Embryonic facial prominence (tissue), 1 donor: ENCODE results near the gene LAX1.
"Not testable (repeated sequence)": the region's sequence is repeated elsewhere in the genome, so short reads cannot be mapped to it uniquely, and the experiment has no call there.

Experiments
- DNase-seq: peaks from one replicate; pipeline ENCODE4 v3.0.0-alpha.2; 2016; ENCODE audit errors: extremely low spot score

Gene LAX1

DNA sequence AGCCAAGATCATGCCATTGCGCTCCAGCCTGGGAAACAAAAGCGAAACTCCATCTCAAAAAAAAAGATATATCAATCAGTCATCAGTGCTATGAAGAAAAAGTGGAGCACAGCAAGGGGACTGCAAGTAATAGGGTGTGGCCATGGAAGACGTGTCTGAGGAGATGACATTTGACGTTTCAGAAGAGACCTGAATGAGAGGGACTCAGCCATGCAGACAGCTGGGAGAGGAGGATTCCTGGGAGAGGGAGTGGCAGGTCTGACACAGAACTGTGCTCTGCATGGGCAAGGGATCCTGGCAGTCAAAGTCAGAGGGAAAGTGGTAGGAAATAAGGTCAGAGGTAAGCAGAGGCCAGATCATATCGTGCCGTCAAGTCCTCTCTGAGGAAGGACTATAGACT is 3.3 kb downstream of the LAX1 start:
- DNase-seq: no peak

DNA sequence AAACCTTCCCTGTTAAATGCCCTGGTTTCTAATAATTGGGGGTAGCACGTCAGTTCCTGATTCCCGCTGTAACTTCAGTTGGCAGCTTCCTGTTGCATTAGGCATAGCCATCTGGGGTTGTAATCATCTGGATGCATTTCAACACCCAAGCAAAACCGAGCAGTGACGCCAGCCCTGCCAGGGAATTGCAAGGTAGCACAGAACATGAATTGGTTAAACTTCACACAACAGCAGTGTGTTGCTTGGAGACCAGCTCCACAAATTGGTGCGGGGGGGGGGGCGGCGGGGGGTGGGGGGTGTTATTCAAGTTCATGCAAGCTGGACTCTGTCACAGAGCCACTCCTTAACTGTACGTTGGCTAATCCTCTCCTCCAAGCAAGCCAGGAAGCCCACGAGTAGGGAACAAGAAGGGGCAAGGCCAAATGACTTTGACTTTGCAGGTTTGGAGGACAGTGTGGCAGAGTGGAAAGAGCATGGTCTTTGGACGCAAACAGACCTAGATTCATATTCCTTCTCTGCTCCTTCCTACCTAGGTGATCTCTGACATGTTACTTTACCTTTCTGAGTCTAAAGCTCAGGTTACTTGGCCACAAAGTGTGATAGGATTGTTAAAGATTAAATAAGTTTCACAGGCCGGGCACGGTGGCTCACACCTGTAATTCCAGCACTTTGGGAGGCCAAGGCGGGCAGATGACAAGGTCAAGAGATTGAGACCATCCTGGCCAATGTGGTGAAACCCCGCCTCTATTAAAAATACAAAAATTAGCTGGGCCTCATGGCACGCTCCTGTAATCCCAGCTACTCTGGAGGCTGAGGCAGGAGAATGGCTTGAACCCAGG is 4.7 kb downstream of the LAX1 start:
- DNase-seq: peak; percentile 78

DNA sequence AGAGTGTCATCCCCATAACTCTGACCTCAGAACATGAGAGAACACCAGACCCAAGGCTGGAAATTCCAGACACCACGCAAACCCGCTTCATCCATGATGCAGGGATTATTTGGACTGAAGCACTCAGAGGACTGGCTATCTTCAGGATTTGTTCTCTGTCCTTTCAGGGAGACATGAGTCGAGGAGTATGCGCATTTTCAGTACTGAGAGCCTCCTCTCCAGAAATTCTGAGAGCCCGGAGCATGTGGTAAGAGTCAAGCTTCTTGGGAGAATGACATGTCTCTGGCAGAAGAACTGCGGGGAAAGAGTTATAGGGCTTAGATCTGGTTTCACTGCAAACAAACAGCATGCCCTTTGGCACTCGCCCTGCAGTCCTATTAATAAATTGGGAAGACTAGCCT is 6.9 kb downstream of the LAX1 start:
- DNase-seq: no peak

DNA sequence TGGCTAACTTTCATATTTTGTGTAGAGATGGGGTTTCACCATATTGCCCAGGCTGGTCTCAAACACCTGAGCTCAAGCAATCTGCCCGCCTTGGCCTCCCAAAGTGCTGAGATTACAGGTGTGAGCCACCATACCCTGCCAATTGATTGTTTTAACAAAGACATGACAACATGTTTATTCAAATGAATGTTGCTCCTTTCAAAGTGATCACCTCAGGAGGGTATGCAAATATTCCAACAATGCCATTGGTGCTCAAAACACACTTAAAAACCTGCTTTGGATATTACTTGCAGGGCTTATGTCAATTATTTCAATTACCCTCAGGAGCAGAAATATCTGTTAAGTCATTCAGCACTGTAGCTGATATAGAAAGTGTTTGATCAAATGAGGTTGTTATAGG is 7.9 kb downstream of the LAX1 start:
- DNase-seq: no peak

DNA sequence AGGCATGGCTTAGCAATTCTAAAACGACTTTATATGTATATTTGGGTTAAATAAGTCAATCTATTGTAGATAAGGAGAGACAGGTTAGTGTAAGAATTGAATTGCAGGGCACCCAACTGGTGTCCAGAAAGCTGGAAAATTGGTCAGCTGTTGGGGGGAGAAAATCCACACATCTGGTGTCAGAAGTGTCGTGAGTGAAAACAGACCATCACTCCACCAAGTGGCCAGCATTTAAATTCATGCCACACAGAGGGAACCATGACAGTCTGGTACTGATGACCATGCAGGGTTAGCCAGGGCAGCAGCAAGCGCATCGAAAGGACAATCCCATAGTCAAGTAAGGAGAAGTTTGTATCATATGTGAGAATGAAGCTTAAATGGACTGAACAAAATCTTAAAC is 11.7 kb downstream of the LAX1 start:
- DNase-seq: no peak

DNA sequence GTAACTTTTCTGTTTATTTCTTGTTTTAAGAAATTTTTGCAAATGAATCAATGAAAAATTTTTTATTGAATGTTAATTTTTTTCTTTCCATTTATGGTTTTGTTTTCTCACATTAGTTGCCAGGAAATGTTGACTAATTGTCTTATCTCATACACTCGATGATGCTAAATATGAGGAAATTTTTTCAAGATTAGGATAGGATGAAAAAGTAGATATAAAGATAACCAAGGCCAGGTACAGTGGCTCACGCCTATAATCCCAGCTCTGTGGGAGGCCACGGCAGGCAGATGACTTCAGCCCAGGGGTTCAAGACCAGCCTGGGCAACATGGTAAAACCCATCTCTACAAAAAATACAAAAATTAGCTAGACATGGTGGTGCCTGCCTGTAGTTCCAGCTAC is 12.6 kb downstream of the LAX1 start:
- no peak for DNase-seq

DNA sequence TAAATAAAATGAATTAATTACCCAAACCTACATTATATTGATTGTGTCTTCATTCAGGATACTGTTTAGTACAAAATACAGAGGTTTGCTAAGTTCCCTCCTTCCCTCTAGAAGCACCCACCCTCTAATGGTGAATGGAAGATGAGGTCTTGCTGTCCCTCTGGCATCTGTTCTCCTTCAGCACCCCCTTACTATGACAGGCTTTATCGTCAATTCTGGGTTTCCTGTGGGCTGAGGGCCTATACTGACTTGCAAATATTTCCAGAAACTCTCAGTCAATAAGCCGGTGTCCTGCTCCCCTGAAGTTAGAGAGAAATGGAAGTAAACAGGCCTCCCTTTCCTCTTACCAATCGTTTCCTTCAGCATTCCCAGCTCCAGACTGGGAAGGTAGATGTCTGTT is 13.2 kb downstream of the LAX1 start:
- DNase-seq: no peak

DNA sequence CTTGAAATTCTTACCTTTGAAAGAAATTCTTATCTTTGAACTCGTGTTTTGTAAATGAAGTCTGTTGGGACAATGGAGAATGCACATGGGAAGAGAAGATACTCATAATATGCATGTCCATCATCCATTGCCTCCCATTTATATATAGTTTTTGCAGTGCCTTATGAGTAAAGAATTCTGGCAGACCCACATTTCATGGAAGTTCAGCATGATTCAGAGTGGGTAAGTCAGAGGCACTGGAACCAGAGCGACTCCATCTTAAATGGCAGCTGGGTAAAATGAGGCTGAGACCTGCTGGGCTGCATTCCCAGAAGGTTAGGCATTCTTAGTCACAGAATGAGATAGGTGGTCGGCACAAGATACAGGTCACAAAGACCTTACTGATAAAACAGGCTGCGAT is 13.8 kb downstream of the LAX1 start:
- DNase-seq: no peak

DNA sequence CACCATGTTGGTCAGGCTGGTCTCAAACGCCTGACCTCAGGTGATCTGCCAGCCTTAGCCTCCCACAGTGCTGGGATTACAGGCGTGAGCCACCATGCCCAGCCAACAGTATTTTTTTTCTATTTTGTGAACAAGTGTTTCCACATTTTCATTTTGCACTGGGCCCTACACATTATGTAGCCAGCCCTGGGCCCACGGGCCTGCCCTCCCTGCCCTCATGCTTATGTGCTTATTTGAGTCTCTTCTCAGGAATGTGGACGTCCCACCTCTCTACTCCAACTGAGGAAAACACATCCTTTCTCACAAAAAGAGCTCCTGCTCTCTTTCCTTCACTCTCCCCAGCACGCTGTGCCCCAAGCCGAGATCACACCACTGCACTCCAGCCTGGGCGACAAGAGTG is 17.0 kb downstream of the LAX1 start:
- no peak for DNase-seq

DNA sequence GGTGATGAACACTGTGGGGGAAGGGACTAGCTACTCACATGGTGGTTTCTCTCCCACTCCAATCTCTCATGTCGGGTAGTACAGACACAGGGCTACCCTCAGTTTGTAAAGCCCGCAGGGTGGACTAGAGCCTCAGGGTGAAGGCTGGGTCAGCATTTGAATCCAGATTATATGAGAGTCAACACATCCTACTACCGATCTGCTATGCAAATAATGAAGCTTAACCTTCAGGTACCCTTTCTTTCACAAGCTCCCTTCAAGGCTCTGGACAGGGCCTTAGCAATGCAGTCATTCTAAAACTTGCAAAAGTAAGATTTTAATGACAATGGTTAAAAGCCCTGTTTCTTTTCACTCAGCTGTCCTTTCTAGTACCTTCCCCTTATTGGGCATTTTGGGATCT is 25.0 kb downstream of the LAX1 start:
- DNase-seq: no peak

DNA sequence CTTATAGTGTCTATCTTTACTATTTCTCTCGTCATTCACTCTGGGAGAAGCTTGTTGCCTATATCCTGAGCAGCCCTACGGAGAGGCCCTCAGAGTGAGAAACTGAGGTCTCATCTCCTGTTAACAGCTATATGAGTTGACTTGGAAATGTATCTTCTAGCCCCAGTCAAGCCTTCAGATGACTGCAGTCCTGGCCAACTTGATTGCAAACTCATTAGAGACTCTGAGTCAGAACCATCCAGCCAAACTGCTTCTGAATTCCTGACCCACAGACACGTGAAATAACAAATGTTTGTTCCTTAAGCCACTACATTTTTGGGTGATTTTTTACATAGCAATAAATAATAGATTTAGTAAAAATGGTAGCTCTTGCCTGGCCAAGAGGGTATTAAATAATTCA is 26.5 kb downstream of the LAX1 start:
- no peak for DNase-seq

DNA sequence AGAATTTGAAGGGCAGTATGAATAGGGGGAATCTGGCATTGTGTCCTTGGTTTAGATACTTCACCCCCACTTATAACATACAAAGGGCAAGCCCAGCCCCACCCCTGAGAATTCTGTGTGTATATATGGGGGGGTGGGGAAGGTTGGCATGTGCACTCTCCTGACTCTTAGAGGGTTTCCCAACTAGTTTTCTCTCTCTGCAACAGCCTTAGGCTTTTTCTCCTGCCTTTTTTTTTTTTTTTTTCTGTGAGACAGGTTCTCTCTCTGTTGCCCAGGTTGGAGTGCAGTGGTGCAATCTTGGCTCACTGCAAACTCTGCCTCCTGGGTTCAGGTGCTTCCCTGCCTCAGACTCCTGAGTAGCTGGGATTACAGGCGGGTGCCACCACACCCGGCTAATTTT is 27.5 kb downstream of the LAX1 start:
- DNase-seq: no peak

DNA sequence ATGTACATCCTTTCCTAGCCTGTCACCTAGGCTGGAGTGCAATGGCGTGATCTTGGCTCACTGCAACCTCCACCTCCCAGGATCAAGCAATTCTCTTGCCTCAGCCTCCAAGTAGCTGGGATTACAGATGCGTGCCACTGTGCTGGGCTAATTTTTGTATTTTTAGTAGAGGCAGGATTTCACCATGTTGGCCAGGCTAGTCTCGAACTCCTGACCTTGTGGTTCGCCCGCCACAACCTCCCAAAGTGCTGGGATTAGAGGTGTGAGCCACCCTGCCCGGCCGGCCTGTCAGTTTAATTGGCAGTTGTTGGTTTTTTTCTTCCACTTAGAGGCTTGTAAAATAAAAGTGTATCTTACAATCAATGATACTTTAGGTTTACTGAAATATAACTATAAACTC is 28.6 kb downstream of the LAX1 start:
- not testable (repeated sequence) for DNase-seq

DNA sequence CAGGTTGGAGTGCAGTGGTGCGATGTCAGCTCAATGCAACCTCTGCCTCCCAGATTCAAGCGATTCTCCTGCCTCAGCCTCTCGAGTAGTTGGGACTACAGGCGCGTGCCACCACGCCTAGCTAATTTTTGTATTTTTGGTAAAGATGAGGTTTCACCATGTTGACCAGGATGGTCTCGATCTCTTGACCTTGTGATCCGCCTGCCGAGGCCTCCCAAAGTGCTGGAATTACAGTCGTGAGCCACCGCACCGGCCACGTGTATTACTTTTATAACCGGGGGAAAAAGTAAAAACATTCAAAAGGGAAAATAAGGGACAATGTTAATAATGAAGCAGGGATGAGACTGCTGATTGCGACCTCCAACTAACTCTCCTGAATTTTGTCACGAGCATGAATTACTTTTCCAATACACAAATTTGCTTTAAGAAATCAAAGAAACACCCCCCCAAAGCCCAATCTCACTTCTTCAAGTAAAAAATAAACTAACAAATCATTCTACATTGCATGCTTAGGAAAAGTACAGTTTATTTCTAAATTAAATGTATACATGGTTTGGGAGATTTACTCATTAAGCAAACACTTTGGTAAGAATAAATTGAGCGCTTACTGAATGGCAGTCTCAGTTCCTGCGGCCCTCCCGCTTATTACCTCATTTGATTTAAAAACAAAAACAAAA is 29.9 kb downstream of the LAX1 start:
- DNase-seq: no peak

DNA sequence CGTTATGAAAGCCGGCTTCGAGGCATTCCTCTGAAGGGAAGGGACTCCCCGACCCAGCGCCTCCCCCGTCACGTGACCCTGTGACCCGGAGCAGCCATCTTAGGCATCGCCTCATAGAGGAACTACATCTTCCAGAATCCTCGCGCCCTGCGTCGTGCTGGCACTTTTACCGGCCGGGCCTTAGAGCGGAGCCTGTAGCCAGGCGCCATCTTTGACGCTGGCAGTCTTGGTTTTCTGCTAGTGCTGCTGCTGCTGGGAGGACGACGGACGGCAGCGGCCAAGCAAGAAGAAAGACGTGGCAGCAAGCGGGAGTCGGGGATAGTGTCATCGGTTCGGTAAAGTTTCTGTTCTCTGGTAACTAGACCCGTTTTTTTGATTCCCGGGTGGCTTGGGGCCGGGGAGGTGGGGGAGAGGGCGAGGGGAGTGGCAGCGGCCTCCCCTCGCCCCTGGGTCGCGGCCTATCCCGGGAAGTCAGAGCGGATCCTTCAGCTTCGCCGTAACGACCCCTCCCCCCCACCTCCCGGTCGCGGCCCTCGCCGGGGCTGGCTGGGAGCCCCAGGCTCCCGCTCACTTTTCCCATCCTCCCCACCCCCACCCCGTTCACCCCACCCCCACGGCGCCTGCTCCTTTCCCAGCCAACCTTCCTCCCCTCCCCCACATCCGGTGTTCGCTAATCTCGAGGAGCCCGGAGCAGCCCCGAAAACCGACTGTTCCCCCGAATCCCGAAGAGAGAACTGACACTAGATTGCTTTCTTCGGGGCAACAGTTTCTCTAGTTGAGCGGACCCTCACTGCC is 30.7 kb downstream of the LAX1 start, which contains the start of the genes ZBED6 and ZC3H11A:
Gene ZBED6, plus strand, starts transcription at position 183 of the 795 bp plus-strand sequence. CDS start 1,900 bp downstream, outside the sequence.
Gene ZC3H11A, plus strand, starts transcription at position 183 of the 795 bp plus-strand sequence. CDS start 21,448 bp downstream, outside the sequence.
- DNase-seq: peak; percentile 97

DNA sequence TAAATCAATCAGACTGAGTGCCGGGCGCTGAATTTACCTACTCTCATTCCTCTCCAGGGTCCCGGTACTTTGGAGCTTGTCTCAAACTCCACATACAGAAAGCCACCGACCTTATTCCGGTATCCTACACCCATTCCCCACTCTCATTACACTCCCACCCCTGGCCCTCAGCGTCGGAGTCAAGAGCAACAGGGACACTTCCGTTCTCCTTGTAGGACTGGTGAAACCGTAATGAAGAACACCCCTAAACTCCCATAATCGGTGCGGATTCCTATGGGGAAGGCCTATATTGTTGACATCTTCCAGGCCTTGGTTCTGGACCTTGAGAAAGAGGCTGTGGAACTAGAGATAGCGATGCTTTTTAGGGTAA is 31.2 kb downstream of the LAX1 start:
- DNase-seq: no peak

DNA sequence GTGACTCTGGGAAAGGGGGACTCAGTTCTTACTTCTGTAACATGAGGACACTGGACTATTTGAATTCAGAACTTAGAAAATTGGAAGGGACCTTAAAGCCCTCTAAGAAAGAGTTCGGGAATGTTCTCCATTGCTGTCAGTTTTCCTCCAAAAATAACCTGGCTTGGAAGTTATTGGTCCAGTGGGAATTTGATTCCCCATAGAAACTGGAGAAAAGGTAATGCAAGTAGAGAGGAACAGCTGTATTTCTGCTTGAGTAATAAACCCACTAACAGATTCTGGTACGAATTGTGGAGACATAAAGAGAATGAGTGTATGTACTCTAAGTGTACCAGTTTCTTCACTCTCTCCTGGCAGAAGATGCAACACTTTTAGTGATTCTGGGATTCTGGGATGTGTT is 32.2 kb downstream of the LAX1 start:
- DNase-seq: no peak

DNA sequence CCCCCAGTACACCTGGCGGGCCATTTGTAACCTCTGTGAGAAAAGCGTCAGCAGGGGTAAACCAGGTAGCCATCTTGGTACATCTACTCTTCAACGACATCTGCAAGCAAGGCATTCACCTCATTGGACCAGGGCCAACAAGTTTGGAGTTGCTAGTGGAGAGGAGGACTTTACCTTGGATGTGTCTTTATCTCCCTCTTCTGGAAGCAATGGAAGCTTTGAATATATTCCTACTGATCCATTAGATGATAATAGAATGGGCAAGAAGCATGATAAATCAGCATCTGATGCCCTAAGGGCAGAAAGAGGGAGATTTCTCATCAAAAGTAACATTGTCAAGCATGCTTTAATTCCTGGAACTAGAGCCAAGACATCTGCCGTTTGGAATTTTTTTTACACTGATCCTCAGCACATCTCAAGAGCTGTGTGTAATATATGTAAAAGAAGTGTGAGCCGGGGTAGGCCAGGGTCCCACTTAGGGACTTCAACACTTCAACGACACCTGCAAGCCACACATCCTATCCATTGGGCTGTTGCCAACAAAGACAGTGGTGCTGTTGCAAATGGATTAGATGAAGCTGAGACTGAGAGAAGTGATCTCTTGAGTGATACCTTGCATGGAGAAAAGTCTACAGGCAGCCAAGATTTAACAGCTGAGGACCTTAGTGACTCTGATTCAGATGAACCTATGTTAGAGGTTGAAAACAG is 33.1 kb downstream of the LAX1 start:
- DNase-seq: no peak

DNA sequence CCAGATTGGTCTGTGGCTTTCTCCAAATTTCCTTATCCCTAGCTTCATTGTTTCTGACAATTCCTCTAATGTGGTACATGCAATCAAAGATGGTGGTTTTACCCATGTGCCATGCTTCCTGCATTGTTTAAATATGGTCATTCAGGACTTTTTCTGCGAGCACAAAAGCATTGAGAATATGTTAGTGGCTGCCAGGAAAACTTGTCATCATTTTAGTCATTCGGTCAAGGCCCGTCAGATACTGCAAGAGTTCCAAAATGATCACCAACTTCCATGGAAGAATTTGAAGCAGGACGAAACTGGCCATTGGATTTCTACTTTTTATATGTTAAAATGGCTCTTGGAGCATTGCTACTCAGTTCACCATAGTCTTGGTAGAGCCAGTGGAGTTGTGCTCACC is 34.2 kb downstream of the LAX1 start:
- no peak for DNase-seq

DNA sequence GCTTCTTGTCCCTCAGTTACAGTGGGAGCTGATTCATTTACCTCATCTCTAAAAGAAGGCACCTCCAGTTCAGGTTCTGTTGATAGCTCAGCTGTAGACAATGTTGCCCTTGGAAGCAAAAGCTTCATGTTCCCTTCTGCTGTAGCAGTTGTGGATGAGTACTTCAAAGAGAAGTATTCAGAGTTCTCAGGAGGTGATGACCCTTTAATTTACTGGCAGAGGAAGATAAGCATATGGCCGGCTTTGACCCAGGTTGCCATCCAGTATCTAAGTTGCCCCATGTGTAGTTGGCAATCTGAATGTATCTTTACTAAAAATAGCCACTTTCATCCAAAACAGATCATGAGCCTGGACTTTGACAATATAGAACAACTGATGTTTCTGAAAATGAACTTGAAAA is 35.0 kb downstream of the LAX1 start:
- DNase-seq: no peak

DNA sequence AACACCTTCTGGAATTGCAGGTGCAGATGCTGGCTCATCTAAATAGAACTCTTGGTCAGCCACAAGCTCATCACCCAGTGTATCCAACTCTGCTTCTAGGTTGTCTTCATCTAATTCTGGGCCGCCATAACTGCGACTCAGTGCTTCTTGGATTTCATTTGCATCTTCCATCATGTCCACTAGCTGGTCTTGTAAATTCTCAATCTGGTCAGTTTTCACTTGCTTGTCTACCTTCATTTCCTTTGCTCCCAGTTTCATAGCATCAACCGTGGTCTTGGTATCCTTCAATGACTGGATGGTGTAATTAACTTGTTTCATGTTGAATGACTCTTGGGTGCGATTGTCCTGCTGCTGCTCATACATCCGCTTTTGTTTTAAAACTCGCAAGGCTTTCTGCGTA is 40.7 kb downstream of the LAX1 start:
- no peak for DNase-seq

DNA sequence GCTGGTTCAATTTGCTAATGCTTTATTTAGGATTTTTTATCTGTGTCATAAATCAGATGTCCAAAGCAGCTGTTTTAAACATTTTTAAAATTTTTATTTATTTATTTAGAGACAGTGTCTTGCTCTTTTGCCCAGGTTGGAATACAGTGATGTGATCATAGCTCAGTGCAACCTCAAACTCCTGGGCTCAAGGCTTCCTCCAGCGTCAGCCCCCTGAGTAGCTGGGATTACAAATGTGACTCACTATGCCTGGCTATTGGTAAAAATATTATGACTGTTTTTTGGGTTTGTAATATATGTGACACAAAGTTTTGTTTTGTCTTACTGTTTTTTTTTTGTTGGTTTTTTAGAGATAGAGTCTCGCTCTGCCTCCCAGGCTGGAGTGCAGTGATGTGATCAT is 42.2 kb downstream of the LAX1 start:
- no peak for DNase-seq
